Left lung (tissue), 10 donors: ENCODE measurements around the gene PCBP3. TPM values are rescaled to one million over a fixed set of nuclear protein-coding genes. Genes with fewer than 3 reads are reported as not detected.
A peak's percentile ranks its signal among the peaks of the same experiment; 100 is the strongest.
"Not testable (repeated sequence)": the region's sequence is repeated elsewhere in the genome, so short reads cannot be mapped to it uniquely, and the experiment has no call there.

Experiments
- ATAC-seq: fragments of 200-7000 bp; cut with Tn5 transposase; one replicate; pipeline ENCODE4 v1.9.1; 2020; ENCODE audit warnings: moderate library complexity
- DNase-seq, 4 donors: peaks; one replicate each; pipeline ENCODE4 v3.0.0-alpha.2; 2013 to 2020
- H3K27ac ChIP-seq, 2 donors: fragments of 200-600 bp; sonication (generic) in 1 of 2; one replicate each; pipeline versions ENCODE4 v1.5.0 to v1.8.0; 2020 to 2021
- H3K27me3 ChIP-seq, 2 donors: fragments of 200-600 bp; sonication (generic) in 1 of 2; one replicate each; pipeline versions ENCODE4 v1.5.0 to v1.8.0; 2020 to 2021
- H3K36me3 ChIP-seq, 2 donors: fragments of 200-600 bp; sonication (generic) in 1 of 2; one replicate each; pipeline versions ENCODE4 v1.5.0 to v1.8.0; 2020 to 2021
- H3K4me1 ChIP-seq, 2 donors: fragments of 200-600 bp; one replicate each; pipeline ENCODE4 v1.8.0; 2021
- H3K4me3 ChIP-seq, 2 donors: fragments of 200-600 bp; sonication (generic) in 1 of 2; one replicate each; pipeline versions ENCODE4 v1.5.0 to v1.8.0; 2020 to 2021; ENCODE audit warnings: mild to moderate bottlenecking in 1 of 2
- H3K9me3 ChIP-seq, 2 donors: fragments of 200-600 bp; sonication (generic) in 1 of 2; one replicate each; pipeline versions ENCODE4 v1.5.0 to v1.8.0; 2020 to 2021
- CTCF ChIP-seq, 2 donors: fragments of 200-600 bp; sonication (generic) in 1 of 2; IDR thresholded peaks; one replicate each; pipeline versions ENCODE4 v1.5.0 to v1.8.0; 2021; ENCODE audit warnings: antibody characterized with exemption in 2 of 2
- intact Hi-C, 2 donors: fragments of 100-400 bp; cut with DNase I; formaldehyde crosslinking; loops; one replicate each; pipeline versions ENCODE4 v1.11.2 to v1.14.2; 2022
- polyA plus RNA-seq, 6 donors: library from polyadenylated mRNA; unstranded; fragments of 120-200 nt; gene quantifications; one replicate each; pipeline ENCODE4 v1.2.1, GENCODE V29; 2013; ENCODE audit not compliant: insufficient read length in 6 of 6
- total RNA-seq, 2 donors: library from RNA; stranded (reverse); fragmentation: NEBNext Ultra II Directional; extraction: Animal tissue kit (Norgen Biotek cat#: 25700); gene quantifications; one replicate each; pipeline ENCODE4 v1.2.1, GENCODE V29; 2021
- donor health status: DM: no; HTN: yes; CAD: no.
- donor health status: DM: no; HTN: no; CAD: no.

Gene PCBP3
- total and polyA plus RNA-seq, 8 donors: 2.1 to 13.8 (median 3.0) TPM

- DNase-seq: peak in 1 of 4 donors; percentile 13
- no peak overlapping the region for H3K4me3 ChIP-seq
- H3K27me3 ChIP-seq: peaks cover 0 to 70% of the 10 kb centered on the region in 2 donors
- intact Hi-C loops: no loop called here
- no peaks in the 10 kb centered on the region for H3K36me3 ChIP-seq
- no peak for ATAC-seq
- no peak overlapping the region for H3K27ac ChIP-seq
- no peaks in the 10 kb centered on the region for H3K4me1 ChIP-seq
- H3K9me3 ChIP-seq: no peaks in the 10 kb centered on the region
- TF ChIP-seq CTCF (IDR thresholded peaks at IDR 0.05): no peak
Observed at GRCh38 chr21:45611296-45611695, 32.2 kb upstream of the PCBP3 start.

GRCh38 chr21:45611939-45612664, 31.4 kb upstream of the PCBP3 start:
- H3K36me3 ChIP-seq: no peaks in the 10 kb centered on the region
- H3K27me3 ChIP-seq: peaks cover 0 to 78% of the 10 kb centered on the region in 2 donors
- H3K4me3 ChIP-seq: no peak overlapping the region
- H3K27ac ChIP-seq: no peak overlapping the region
- no peaks in the 10 kb centered on the region for H3K9me3 ChIP-seq
- intact Hi-C loops: no loop called here
- H3K4me1 ChIP-seq: peaks cover 0 to under 1% of the 10 kb centered on the region in 2 donors
- DNase-seq: peak in 1 of 4 donors; percentile 28
- no peak for TF ChIP-seq CTCF (IDR thresholded peaks at IDR 0.05)
- no peak for ATAC-seq

- H3K4me1 ChIP-seq, intact Hi-C loops, H3K27ac ChIP-seq, H3K36me3 ChIP-seq, ATAC-seq, DNase-seq, H3K9me3 ChIP-seq, H3K4me3 ChIP-seq: not testable (repeated sequence)
- peaks cover 0 to 83% of the 10 kb centered on the region in 2 donors for H3K27me3 ChIP-seq
Observed at GRCh38 chr21:45612665-45613019, 30.9 kb upstream of the PCBP3 start.

- H3K27me3 ChIP-seq: peaks cover 0 to 82% of the 10 kb centered on the region in 2 donors
- no peaks in the 10 kb centered on the region for H3K36me3 ChIP-seq
- H3K4me3 ChIP-seq: no peak overlapping the region
- H3K9me3 ChIP-seq: no peaks in the 10 kb centered on the region
- no peak overlapping the region for H3K27ac ChIP-seq
- no peak for ATAC-seq
- intact Hi-C loops: no loop called here
- DNase-seq: peak in 1 of 4 donors; percentile 20
- no peak for TF ChIP-seq CTCF (IDR thresholded peaks at IDR 0.05)
- H3K4me1 ChIP-seq: peaks cover 0 to 13% of the 10 kb centered on the region in 2 donors
Observed at GRCh38 chr21:45613396-45613795, 30.1 kb upstream of the PCBP3 start.

GRCh38 chr21:45613881-45614280, 29.6 kb upstream of the PCBP3 start:
- ATAC-seq (no peak), DNase-seq (peak in 1 of 4 donors; percentile 9)
- Histone ChIP-seq H3K27me3 (peaks cover 0 to 82% of the 10 kb centered on the region in 2 donors), H3K9me3 (no peaks in the 10 kb centered on the region), H3K36me3 (no peaks in the 10 kb centered on the region), H3K27ac (no peak overlapping the region), H3K4me1 (peaks cover 0 to 15% of the 10 kb centered on the region in 2 donors), H3K4me3 (no peak overlapping the region)
- intact Hi-C loops: no loop called here
- TF ChIP-seq CTCF (IDR thresholded peaks at IDR 0.05): no peak
